ENCODE measurements around the gene DARS1. TPM values are rescaled to one million over a fixed set of nuclear protein-coding genes. Genes with fewer than 3 reads are reported as not detected.

Gene DARS1
- total RNA-seq, 1 donor from 2014 or later: 82.9 TPM

GRCh38 chr2:135952891-135953290, 32.5 kb downstream of the DARS1 start:
- DNase-seq (ENCODE audit: low spot score): no peak
- Mint-ChIP-seq H3K4me1 (ENCODE audit: unreplicated experiment) (peaks cover 8% of the 10 kb centered on the region), H3K27me3 (ENCODE audit: unreplicated experiment) (no peaks in the 10 kb centered on the region), H3K27ac (ENCODE audit: unreplicated experiment) (no peak overlapping the region), H3K36me3 (ENCODE audit: low read depth, unreplicated experiment) (peaks cover 25% of the 10 kb centered on the region), H3K9me3 (ENCODE audit: unreplicated experiment) (no peaks in the 10 kb centered on the region), H3K4me3 (ENCODE audit: unreplicated experiment) (no peak overlapping the region)
- TF ChIP-seq CTCF (IDR thresholded peaks at IDR 0.05; ENCODE audit: unreplicated experiment): no peak

DNA sequence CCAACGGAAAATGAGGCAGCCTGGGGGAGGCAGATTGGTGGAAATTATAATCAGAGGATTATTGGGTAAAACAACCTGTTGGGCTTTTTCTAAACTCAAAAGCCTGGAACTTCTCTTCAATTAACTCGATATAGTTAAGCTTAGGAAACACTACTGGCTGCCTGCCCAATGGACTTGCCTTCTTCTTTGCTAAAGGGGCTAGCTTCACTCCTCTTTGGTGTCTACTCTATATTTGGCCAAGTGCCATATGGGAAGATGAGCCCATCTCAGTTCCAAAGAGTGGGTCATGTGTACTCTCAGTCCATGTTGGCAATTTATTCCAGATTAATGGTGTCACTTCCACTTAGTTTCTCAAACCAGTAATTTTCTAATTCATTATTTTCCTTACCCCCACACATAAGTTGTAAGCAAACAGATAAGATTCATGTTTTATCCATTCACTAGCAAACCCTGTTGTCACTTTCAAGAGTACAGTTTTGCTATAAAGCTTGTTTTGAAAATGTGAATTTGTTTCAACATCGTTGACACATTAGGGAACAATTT, 34.3 kb downstream of the DARS1 start:
- no peak overlapping the region for H3K27ac Mint-ChIP-seq (ENCODE audit: unreplicated experiment)
- H3K4me3 Mint-ChIP-seq (ENCODE audit: unreplicated experiment): peak overlapping the region; percentile 24
- no peaks in the 10 kb centered on the region for H3K9me3 Mint-ChIP-seq (ENCODE audit: unreplicated experiment)
- peaks cover 8% of the 10 kb centered on the region for H3K4me1 Mint-ChIP-seq (ENCODE audit: unreplicated experiment)
- no peak for DNase-seq (ENCODE audit: low spot score)
- no peaks in the 10 kb centered on the region for H3K27me3 Mint-ChIP-seq (ENCODE audit: unreplicated experiment)
- TF ChIP-seq CTCF (IDR thresholded peaks at IDR 0.05; ENCODE audit: unreplicated experiment): no peak
- H3K36me3 Mint-ChIP-seq (ENCODE audit: low read depth, unreplicated experiment): peaks cover 22% of the 10 kb centered on the region

GRCh38 chr2:135949451-135950234, 35.8 kb downstream of the DARS1 start:
- Mint-ChIP-seq H3K27ac (ENCODE audit: unreplicated experiment) (no peak overlapping the region), H3K4me1 (ENCODE audit: unreplicated experiment) (peaks cover 8% of the 10 kb centered on the region), H3K36me3 (ENCODE audit: low read depth, unreplicated experiment) (peaks cover 21% of the 10 kb centered on the region), H3K4me3 (ENCODE audit: unreplicated experiment) (no peak overlapping the region), H3K27me3 (ENCODE audit: unreplicated experiment) (no peaks in the 10 kb centered on the region), H3K9me3 (ENCODE audit: unreplicated experiment) (no peaks in the 10 kb centered on the region)
- TF ChIP-seq CTCF (IDR thresholded peaks at IDR 0.05; ENCODE audit: unreplicated experiment): no peak
- DNase-seq (ENCODE audit: low spot score): no peak

DNA sequence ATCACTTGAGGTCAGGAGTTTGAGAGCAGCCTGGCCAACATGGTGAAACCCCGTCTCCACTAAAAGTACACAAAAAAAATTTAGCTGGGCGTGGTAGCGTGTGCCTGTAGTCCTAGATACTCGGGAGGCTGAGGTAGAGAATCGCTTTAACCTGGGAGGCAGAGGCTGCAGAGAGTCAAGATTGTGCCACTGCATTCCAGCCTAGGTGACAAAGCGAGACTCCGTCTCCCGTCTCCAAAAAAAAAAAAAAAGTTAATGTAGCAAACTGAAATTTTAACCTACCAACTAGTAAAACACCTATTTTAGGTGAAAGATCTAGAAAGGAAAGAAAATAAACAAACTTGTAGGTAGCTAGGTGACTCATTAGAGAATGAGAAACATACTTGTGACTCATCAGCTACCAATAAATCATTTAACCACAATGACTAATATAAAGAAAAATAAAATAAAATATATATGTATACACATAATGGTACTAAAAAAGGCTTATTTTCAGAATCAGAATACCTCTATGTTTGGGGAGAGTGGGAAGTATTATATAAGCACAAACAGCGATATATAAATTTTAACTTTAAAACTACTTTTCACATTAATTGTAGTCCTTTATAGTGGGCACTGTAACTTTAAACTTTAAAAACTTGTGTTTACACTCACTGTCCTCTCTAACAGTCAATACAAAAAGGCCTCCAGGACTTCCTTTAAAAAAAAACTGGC, 36.6 kb downstream of the DARS1 start:
- Mint-ChIP-seq H3K27ac (ENCODE audit: unreplicated experiment) (no peak overlapping the region), H3K4me1 (ENCODE audit: unreplicated experiment) (peaks cover 8% of the 10 kb centered on the region), H3K36me3 (ENCODE audit: low read depth, unreplicated experiment) (peaks cover 21% of the 10 kb centered on the region), H3K9me3 (ENCODE audit: unreplicated experiment) (no peaks in the 10 kb centered on the region), H3K27me3 (ENCODE audit: unreplicated experiment) (no peaks in the 10 kb centered on the region), H3K4me3 (ENCODE audit: unreplicated experiment) (no peak overlapping the region)
- no peak for TF ChIP-seq CTCF (IDR thresholded peaks at IDR 0.05; ENCODE audit: unreplicated experiment)
- no peak for DNase-seq (ENCODE audit: low spot score)

DNA sequence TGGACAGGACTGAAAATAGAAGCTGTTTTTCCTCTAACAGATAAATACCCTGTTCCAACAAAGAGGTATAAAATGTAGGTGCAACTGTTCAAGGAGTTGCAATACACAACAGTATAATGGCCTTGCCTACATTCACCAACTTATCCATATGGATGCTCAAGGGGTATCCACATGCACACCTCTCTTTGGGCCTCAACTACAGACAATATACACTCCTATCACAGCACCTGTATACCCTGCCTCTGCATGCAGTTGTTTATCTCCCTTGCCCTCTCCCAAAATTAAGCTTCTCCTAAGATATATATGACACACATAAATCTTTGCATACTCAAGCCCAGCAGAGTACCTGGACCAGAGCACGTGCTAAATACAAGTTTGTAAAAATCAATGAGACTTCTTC, 37.3 kb downstream of the DARS1 start:
- H3K4me1 Mint-ChIP-seq (ENCODE audit: unreplicated experiment): peaks cover 8% of the 10 kb centered on the region
- no peak overlapping the region for H3K27ac Mint-ChIP-seq (ENCODE audit: unreplicated experiment)
- DNase-seq (ENCODE audit: low spot score): no peak
- TF ChIP-seq CTCF (IDR thresholded peaks at IDR 0.05; ENCODE audit: unreplicated experiment): no peak
- no peaks in the 10 kb centered on the region for H3K27me3 Mint-ChIP-seq (ENCODE audit: unreplicated experiment)
- no peaks in the 10 kb centered on the region for H3K9me3 Mint-ChIP-seq (ENCODE audit: unreplicated experiment)
- peaks cover 21% of the 10 kb centered on the region for H3K36me3 Mint-ChIP-seq (ENCODE audit: low read depth, unreplicated experiment)
- no peak overlapping the region for H3K4me3 Mint-ChIP-seq (ENCODE audit: unreplicated experiment)

All from endothelial cell (in vitro differentiated cells).